EL (cell line): ENCODE results near the gene C3orf33.

Experiments used
- DNase-seq: peaks from one replicate; pipeline ENCODE4 v3.0.0-alpha.2; 2016

The C3orf33 gene

GRCh38 chr3:155739154-155739553 is 66.9 kb downstream of the C3orf33 start:
- peak; percentile 28 for DNase-seq

- no peak for DNase-seq
These were observed 67.5 kb downstream of the C3orf33 start for GRCh38 chr3:155738580-155739076.

DNA sequence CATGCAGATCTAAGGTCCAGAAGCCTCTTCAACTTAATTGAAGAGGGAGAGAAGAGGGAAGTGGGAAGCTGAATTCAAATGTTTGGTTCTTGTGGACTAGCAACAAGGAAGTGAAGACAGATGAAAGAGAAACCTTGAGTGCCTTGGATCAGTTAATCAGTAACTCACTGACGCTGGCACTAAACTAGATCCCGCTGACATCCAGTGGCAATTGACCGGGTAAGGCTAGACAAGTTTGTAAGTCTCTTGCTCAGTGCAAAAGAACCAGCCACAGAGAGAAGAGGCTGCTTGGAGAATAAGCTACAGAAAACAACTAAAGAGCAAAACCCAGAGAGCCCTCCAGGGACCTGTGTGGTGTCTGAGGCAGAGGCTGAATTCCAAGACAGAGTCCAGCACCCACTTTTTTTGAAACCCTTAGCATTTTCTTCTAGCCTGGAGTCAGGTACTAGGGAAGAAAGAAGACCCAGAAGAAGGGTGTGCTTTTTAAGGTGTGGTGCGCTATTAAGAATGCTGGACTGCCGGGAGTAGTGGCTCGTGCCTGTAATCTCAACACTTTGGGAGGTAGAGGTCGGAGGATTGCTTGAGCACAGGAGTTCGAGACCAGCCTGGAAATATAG is 68.1 kb downstream of the C3orf33 start:
- DNase-seq, result no peak

- DNase-seq, result no peak
These were observed 69.7 kb downstream of the C3orf33 start for GRCh38 chr3:155736381-155736780.

DNA sequence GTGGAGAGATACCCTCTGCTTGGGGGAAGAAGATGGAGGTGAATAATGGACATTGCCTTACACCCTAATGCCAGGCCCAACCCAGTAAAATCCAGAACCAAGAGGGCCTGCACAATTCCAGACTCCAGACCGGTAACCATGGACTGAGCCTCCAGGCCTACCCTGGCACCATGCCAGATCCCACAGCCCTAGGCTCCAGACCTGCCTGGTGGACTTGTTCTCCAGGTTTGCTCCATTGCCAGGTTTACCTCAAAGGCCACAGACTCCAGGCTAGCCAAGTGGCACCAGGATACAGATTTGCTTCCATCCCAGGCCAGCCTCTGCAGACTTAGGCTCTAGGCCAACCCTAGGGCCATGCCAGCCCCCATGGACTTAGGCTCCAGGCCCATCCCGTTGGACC is 75.2 kb downstream of the C3orf33 start:
- DNase-seq, result no peak

DNA sequence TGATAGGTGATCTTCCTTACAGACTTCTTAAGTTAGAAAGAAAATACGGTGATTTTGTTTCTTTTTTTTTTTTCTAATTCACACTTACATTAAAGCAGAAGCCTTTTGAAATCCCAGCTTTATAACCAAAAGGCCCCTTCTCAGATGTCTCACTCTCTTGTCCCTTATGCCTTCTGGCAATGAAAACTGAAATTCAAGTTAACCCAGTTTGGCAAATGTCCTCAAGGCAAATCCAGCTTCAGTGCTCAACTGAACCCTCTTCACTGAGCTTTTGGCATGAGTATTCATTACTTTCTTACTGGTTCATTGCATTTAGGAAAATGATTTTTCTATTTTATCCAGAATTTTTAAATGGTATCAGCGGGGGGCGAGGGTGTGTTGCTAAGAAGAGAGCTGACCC is 78.2 kb downstream of the C3orf33 start:
- no peak for DNase-seq

DNA sequence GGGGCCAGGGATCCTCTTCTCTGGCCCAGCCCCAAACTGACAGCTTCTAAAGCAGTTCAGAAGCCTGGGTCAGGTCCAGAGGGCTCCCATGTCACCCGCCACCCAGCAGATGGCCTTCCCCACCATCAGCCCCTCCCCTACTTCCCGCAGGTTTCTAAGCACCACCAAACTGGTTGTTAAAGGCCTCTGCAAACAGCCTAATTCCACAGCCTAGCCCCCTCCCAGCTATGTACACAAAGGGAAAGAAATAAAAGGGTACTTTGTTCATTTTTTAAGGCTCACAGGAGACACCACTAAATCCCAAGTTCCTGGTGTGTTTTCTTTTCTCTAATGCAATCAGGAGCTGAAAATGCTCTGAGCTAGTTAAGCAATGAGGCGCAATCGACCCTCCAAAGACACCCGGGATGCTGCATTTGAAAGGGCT is 91.8 kb downstream of the C3orf33 start:
- DNase-seq, result no peak
